Ovary (tissue), 3 donors: ENCODE results near the gene RGP1.

Experiments used
- CTCF ChIP-seq, 3 donors: fragments of 450-650 bp in 2 of 3; fragments of 200-600 bp in 1 of 3; IDR thresholded peaks; one replicate each; pipeline versions ENCODE4 v1.5.1 to v1.8.0; 2016 to 2022; ENCODE audit warnings: antibody characterized with exemption in 3 of 3, mild to moderate bottlenecking in 1 of 3
- EP300 ChIP-seq: sonication (generic); formaldehyde crosslinking; IDR thresholded peaks from one replicate; pipeline ENCODE4 v1.6.1; 2017; ENCODE audit warnings: antibody characterized with exemption
- donor health status: DM: no; HTN: no; CAD: no.

DNA sequence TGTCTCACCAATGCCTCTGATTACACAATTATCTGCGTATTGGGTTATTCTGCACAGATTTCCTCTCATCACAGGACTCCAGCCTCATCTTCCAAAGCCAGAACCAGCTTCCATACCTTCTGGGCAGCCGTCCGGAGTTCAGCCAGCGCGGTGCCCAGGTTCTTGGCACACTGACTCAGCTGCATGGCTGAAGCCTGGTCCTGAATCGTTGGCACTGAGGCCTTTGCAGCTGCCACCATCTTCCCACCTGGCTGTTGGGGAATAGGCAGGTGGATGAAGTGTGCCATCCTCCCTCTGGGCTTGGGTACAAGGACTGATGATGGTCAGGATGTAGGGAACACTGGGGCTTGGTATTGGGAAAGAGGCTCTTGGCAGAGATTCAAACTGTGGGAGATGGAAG, 35.0 kb upstream of the RGP1 start:
- TF ChIP-seq EP300 (no peak), CTCF (IDR thresholded peaks at IDR 0.05) (no peak)
